HL-60/S4 treated with retinoic acid at 250 ng/mL for 4 days and 3 days (cell line): Measurements from ENCODE around the gene DYNC2I2.

Experiments used
- in situ Hi-C: fragments of 300-500 bp; cut with MboI; formaldehyde crosslinking; loops from 2 replicates; pipeline ENCODE4 v1.7.0; 2022; ENCODE audit warnings: low sequenced_read_pairs

DYNC2I2 gene

DNA sequence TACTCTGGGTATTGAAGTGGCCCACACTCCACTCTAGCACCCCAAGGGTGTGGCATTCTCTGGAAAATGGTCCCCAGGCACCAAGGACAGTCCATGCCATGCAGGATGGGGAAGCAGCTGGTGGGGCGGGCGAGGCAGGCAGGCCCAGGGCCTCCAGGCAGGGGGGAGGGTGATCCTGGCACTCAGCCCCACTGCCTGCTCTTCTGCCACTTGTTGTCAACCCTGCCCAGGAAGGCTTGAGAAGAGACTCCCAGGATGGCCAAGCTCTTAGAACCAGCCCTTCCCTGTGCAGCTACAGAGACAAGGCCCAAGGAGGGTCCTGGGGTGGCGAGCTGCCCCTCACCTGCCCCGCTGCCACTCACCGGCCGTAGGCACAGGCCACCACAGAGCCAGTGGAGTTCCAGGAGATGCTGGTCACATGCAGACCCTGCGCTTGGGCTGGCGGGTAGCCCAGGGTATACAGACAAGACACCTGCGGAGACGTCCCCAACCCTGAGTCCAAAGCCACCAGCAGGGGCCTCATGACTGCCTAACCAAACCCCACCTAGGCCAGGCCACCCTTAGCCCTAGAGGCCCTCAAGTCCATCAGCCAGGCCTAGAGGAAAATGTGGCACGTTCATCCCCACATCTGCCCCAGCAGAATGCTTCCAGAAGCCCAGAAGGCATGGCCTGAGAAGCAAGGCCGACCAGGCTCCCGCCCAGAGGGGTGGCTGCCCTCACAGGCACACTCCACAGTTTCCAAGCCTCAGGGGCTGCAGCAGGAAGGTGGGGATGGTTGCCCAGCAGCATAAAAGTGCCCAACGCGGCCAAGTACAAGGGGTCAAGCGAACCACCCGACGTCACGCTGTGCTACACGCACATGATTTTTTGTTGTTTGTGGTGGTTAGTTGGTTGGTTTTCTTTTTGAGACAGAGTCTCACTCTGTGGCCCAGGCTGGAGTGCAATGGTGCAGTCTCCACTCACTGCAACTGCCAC lies 19.8 kb downstream of the DYNC2I2 start:
- in situ Hi-C loops, result no loop called here

GRCh38 chr9:128636024-128636390 lies 20.6 kb downstream of the DYNC2I2 start:
- in situ Hi-C loops, result no loop called here

GRCh38 chr9:128635266-128636023 lies 21.2 kb downstream of the DYNC2I2 start:
- in situ Hi-C loops, result no loop called here

- in situ Hi-C loops, result no loop called here
These were observed 21.9 kb downstream of the DYNC2I2 start for GRCh38 chr9:128634651-128635262.

DNA sequence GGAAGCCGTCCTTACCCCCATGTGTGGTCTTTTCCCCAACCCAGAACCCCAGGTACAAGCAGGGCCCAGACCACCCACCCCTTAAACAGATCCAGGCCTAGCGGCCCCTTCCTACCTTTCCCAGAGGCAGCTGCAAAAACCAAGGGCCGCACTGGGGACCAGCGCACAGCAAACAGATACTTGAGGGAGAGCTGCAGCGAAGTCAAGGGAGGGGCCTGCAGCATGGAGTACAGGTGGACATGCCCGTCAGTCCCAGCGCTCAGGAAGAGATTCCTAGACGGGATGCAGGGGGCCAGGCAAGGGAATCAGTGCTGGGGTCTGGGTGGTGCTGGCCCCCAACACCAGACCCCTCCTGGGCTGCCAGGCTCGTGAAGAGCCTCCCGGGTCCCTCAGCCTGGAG lies 22.5 kb downstream of the DYNC2I2 start:
- in situ Hi-C loops, result no loop called here

- in situ Hi-C loops, result no loop called here
These were observed 23.0 kb downstream of the DYNC2I2 start for GRCh38 chr9:128633601-128634000.

GRCh38 chr9:128633057-128633456 lies 23.6 kb downstream of the DYNC2I2 start:
- in situ Hi-C loops, result no loop called here

GRCh38 chr9:128632486-128632885 lies 24.2 kb downstream of the DYNC2I2 start:
- in situ Hi-C loops, result no loop called here

GRCh38 chr9:128632066-128632465 lies 24.6 kb downstream of the DYNC2I2 start:
- in situ Hi-C loops, result no loop called here

DNA sequence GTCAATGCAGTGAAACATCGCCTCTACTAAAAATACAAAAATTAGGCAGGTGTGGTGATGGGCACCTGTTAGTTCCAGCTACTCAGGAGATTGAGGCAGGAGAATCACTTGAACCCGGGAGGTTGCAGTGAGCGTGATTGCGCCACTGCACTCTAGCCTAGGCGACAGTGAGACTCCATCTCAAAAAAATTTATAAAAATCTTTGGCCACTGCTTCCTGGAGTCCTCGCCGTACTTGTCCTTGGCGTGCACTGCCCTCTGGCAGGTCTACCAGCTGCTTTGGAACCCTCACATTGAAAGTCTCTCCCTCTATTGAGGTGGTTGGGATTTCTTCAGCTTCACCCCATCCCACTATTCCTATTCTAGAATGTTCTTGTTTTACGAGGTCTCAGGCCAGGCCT lies 25.0 kb downstream of the DYNC2I2 start:
- in situ Hi-C loops, result no loop called here

DNA sequence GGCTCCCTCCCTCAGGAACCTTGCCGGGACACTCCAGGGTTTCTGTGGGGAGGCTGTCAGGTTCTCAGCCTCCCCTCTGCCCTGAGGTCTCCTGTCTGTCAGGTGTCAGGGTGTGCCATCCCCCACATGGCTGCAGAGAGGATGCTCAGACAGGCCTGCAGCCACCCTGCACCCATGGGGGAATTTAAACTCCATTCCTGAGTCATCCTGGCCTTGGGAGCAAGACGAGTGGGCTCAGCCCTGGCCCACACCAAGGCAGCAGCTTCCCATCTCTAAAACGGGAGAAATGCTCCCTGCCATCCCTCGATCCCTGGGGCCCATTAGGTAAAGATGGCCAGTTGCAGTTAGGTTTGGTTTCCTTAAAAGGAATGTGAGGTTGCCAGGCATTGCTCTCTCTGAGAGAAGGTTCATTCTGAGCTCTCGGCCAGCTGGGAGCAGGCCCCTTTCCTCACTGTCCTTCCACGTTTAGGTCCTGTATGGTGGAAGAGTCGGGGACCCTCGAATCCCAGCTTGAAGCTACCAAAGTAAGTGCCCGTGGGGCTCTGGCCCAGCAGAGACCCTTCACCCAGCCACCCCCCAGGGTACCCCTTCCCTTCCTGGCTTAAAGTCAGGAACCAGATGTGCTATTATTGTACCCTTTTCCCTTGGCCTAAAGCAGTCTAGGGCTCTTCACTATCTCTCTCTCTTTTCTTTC lies 26.6 kb downstream of the DYNC2I2 start:
- in situ Hi-C loops, result no loop called here

GRCh38 chr9:128629136-128629535 lies 27.5 kb downstream of the DYNC2I2 start:
- in situ Hi-C loops, result no loop called here

- in situ Hi-C loops, result no loop called here
These were observed 28.1 kb downstream of the DYNC2I2 start for GRCh38 chr9:128628471-128629048.

- in situ Hi-C loops, result no loop called here
These were observed 28.7 kb downstream of the DYNC2I2 start for GRCh38 chr9:128627906-128628305.

- in situ Hi-C loops, result no loop called here
These were observed 29.4 kb downstream of the DYNC2I2 start for GRCh38 chr9:128627127-128627715.

DNA sequence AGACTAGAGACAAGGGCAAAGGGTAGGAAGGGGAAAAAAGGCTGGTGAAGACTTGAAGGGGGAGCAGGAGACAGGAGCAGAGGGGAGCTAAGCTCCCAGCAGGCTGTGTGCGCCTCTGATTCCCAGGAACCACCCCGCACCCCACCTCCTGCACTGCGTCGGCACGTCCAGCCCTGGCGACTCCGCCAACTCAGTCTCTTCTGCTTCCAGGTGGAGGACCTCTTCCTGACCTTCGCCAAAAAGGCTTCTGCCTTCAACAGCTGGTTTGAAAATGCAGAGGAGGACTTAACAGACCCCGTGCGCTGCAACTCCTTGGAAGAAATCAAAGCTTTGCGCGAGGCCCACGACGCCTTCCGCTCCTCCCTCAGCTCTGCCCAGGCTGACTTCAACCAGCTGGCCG lies 30.5 kb downstream of the DYNC2I2 start:
- in situ Hi-C loops, result no loop called here

- in situ Hi-C loops, result no loop called here
These were observed 31.1 kb downstream of the DYNC2I2 start for GRCh38 chr9:128625391-128626146.

DNA sequence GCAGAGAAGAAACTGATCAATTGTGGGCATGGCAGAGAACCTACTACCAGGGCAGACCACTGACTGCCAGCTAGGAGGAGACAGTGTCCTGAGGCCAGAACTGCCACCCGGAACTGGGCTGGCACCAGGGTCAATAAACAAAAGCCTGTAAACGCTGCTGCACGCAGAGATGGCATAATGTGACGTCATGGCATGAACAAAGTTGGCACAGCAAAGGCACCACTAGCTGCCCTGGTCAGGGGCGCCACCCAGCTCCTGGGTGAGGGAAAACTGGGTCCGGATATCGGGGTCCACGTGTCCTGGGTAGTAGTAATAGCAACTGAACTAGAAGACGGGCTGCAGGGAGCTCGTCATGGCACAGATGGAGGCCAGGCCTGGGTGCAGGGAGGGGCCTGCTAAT lies 32.1 kb downstream of the DYNC2I2 start:
- in situ Hi-C loops, result no loop called here

DNA sequence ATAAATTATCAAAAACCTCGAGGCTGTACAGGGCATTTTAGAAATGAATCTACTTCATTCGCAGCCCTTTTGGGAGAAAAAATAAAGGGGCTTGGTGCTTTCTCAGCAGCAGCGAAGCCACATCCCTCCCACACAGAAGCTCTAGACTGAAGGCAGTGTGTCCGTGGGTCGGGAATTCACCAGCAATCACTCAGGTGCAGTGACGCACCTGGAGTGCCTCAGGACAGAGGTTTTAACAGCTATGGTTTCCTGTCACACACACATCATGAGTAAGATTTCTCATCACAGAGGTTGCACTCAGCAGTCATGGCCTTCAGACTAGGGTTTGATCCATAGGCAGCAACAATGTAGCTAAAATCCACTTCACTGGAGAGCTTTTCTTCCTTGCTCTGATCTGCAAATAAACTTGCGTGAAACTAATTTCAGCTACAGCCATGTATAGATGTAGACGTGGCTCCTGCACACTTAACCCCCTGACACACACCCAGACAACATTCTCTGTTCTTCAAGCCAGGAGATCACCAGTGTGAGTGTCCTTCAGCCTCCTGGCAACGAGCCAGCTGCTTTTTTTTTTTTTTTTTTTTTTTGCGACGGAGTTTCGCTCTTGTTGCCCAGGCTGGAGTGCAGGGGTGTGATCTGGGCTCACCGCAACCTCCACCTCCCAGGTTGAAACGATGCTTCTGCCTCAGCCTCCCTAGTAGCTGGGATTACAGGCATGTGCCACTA lies 34.8 kb downstream of the DYNC2I2 start:
- in situ Hi-C loops, result no loop called here
